Bone marrow (tissue), 2 donors: ENCODE data around the gene GADL1.

Experiments used
- DNase-seq, 2 donors: peaks; one replicate each; lab custom pipeline; 2025; lab: John Stamatoyannopoulos, UW

GADL1 gene

GRCh38 chr3:30873671-30874070 is 20.8 kb downstream of the GADL1 start:
- DNase-seq: no peak

GRCh38 chr3:30872879-30873278 is 21.6 kb downstream of the GADL1 start:
- DNase-seq: no peak

- DNase-seq: no peak
Measured at GRCh38 chr3:30871720-30872119, 22.7 kb downstream of the GADL1 start.

- no peak for DNase-seq
Measured at GRCh38 chr3:30864836-30865235, 29.6 kb downstream of the GADL1 start.

- DNase-seq: no peak
Measured at GRCh38 chr3:30864132-30864531, 30.3 kb downstream of the GADL1 start.

GRCh38 chr3:30862004-30862403 is 32.5 kb downstream of the GADL1 start:
- DNase-seq: no peak

GRCh38 chr3:30858894-30859389 is 35.5 kb downstream of the GADL1 start:
- no peak for DNase-seq

GRCh38 chr3:30855400-30856292 is 38.8 kb downstream of the GADL1 start:
- no peak for DNase-seq

GRCh38 chr3:30852833-30853232 is 41.6 kb downstream of the GADL1 start:
- DNase-seq: no peak

- DNase-seq: no peak
Measured at GRCh38 chr3:30848087-30848779, 46.2 kb downstream of the GADL1 start.

GRCh38 chr3:30847592-30847991 is 46.9 kb downstream of the GADL1 start:
- no peak for DNase-seq

- no peak for DNase-seq
Measured at GRCh38 chr3:30845606-30846005, 48.9 kb downstream of the GADL1 start.

GRCh38 chr3:30843877-30844276 is 50.6 kb downstream of the GADL1 start:
- DNase-seq: no peak

GRCh38 chr3:30836141-30836540 is 58.3 kb downstream of the GADL1 start:
- no peak for DNase-seq

- DNase-seq: no peak
Measured at GRCh38 chr3:30835667-30836066, 58.8 kb downstream of the GADL1 start.

- no peak for DNase-seq
Measured at GRCh38 chr3:30832961-30833575, 61.4 kb downstream of the GADL1 start.

- DNase-seq: no peak
Measured at GRCh38 chr3:30827080-30827479, 67.4 kb downstream of the GADL1 start.

- no peak for DNase-seq
Measured at GRCh38 chr3:30826531-30826942, 67.9 kb downstream of the GADL1 start.

- DNase-seq: no peak
Measured at GRCh38 chr3:30819067-30819798, 75.2 kb downstream of the GADL1 start.

- no peak for DNase-seq
Measured at GRCh38 chr3:30813734-30814133, 80.7 kb downstream of the GADL1 start.

GRCh38 chr3:30811151-30811795 is 83.2 kb downstream of the GADL1 start:
- DNase-seq: no peak
